A673 (cell line): ENCODE results near the gene BAIAP2. TPM values are rescaled to one million over a fixed set of nuclear protein-coding genes. Genes with fewer than 3 reads are reported as not detected.

Source experiments
- BruUV-seq: library from RNA; stranded (reverse); fragments of 400-500 nt; replicated peaks from 2 replicates; lab custom pipeline; 2021; lab: Mats Ljungman, UMichigan
- CTCF ChIA-PET: fragments of 300-600 bp; sonication (Branson Sonifier 250); formaldehyde crosslinking; loops from one replicate; lab custom pipeline; 2022; ENCODE audit warnings: antibody characterized with exemption; lab: Charles Lee
- POLR2A ChIA-PET: fragments of 300-600 bp; sonication (Branson Sonifier 250); formaldehyde crosslinking; loops from one replicate; lab custom pipeline; 2022; ENCODE audit warnings: antibody characterized with exemption; ENCODE audit not compliant: low non-redundant PET; lab: Charles Lee
- DNase-seq: peaks from one replicate; pipeline ENCODE4 v3.0.0-alpha.2; 2015; ENCODE audit warnings: low spot score
- H3K27ac ChIP-seq: fragments of 200-600 bp; sonication (generic); 2 replicates; pipeline ENCODE4 v1.5.1; 2016; ENCODE audit warnings: mixed run types, low read depth, mild to moderate bottlenecking, mixed read lengths, antibody characterized with exemption, low read length; ENCODE audit not compliant: poor library complexity, severe bottlenecking
- H3K27me3 ChIP-seq: fragments of 200-600 bp; sonication (generic); replicated peaks from 2 replicates; pipeline ENCODE4 v1.6.1; 2017; ENCODE audit warnings: mixed run types, low read depth, mild to moderate bottlenecking, mixed read lengths, antibody characterized with exemption, low read length; ENCODE audit not compliant: insufficient read depth, poor library complexity
- H3K36me3 ChIP-seq: fragments of 200-600 bp; sonication (generic); 2 replicates; pipeline ENCODE4 v1.6.1; 2016; ENCODE audit warnings: mixed run types, mild to moderate bottlenecking, mixed read lengths, antibody characterized with exemption, low read length; ENCODE audit not compliant: insufficient read depth, poor library complexity, severe bottlenecking
- H3K4me1 ChIP-seq: fragments of 200-600 bp; sonication (generic); 2 replicates; pipeline ENCODE4 v1.6.1; 2017; ENCODE audit warnings: mixed run types, mild to moderate bottlenecking, mixed read lengths, antibody characterized with exemption, low read length; ENCODE audit not compliant: insufficient read depth, poor library complexity, severe bottlenecking
- H3K4me3 ChIP-seq: fragments of 200-600 bp; sonication (generic); 2 replicates; pipeline ENCODE4 v1.5.1; 2016; ENCODE audit warnings: low read depth, mixed run types, mild to moderate bottlenecking, mixed read lengths, low read length; ENCODE audit not compliant: poor library complexity, severe bottlenecking
- H3K9me3 ChIP-seq: fragments of 200-600 bp; sonication (generic); 2 replicates; pipeline ENCODE4 v1.6.1; 2016; ENCODE audit warnings: mixed run types, low read depth, mild to moderate bottlenecking, mixed read lengths, antibody characterized with exemption, low read length; ENCODE audit not compliant: poor library complexity, severe bottlenecking
- EZH2 ChIP-seq: fragments of 200-600 bp; sonication (generic); IDR thresholded peaks from 2 replicates; pipeline ENCODE4 v1.6.1; 2017; ENCODE audit warnings: borderline replicate concordance, low read depth, mild to moderate bottlenecking, mixed read lengths, antibody characterized with exemption, low read length; ENCODE audit not compliant: poor library complexity, severe bottlenecking
- intact Hi-C: fragments of 100-400 bp; cut with micrococcal nuclease; formaldehyde crosslinking; loops from one replicate; pipeline ENCODE4 v1.10.0; 2022; ENCODE audit not compliant: unreplicated experiment
- total RNA-seq: library from RNA; stranded (reverse); gene quantifications from 2 replicates; pipeline ENCODE4 v1.2.3, GENCODE V29; 2021
- TF ChIP-seq, protein P1 (sequence below): fragments of 300-800, 200-600 bp; sonication (generic); conservative IDR thresholded peaks from 2 replicates; pipeline ENCODE4 v1.5.1; 2017; ENCODE audit warnings: low read depth, mild to moderate bottlenecking, antibody characterized with exemption, low read length, moderate library complexity, mixed read lengths

BAIAP2 gene
- total RNA-seq, 1 experiment from 2014 or later: 51.6 TPM

- Histone ChIP-seq H3K4me1 (peaks cover 10% of the 10 kb centered on the region), H3K4me3 (no peak overlapping the region), H3K9me3 (no peaks in the 10 kb centered on the region), H3K36me3 (no peaks in the 10 kb centered on the region), H3K27me3 (no peaks in the 10 kb centered on the region), H3K27ac (no peak overlapping the region)
- CTCF ChIA-PET: no interaction called here
- POLR2A ChIA-PET: no interaction called here
- no TSS peak for BruUV-seq
- TF ChIP-seq, protein P1, sequence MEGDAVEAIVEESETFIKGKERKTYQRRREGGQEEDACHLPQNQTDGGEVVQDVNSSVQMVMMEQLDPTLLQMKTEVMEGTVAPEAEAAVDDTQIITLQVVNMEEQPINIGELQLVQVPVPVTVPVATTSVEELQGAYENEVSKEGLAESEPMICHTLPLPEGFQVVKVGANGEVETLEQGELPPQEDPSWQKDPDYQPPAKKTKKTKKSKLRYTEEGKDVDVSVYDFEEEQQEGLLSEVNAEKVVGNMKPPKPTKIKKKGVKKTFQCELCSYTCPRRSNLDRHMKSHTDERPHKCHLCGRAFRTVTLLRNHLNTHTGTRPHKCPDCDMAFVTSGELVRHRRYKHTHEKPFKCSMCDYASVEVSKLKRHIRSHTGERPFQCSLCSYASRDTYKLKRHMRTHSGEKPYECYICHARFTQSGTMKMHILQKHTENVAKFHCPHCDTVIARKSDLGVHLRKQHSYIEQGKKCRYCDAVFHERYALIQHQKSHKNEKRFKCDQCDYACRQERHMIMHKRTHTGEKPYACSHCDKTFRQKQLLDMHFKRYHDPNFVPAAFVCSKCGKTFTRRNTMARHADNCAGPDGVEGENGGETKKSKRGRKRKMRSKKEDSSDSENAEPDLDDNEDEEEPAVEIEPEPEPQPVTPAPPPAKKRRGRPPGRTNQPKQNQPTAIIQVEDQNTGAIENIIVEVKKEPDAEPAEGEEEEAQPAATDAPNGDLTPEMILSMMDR: no peak
- no peak for TF ChIP-seq EZH2
- intact Hi-C loops: no loop called here
- DNase-seq: no peak
Measured at GRCh38 chr17:81163051-81163695, 128.2 kb downstream of the BAIAP2 start.

GRCh38 chr17:81163703-81164370 is 128.9 kb downstream of the BAIAP2 start:
- intact Hi-C loops: no loop called here
- TF ChIP-seq, protein P1: no peak
- TF ChIP-seq EZH2: no peak
- no peaks in the 10 kb centered on the region for H3K36me3 ChIP-seq
- no peaks in the 10 kb centered on the region for H3K9me3 ChIP-seq
- H3K4me1 ChIP-seq: peaks cover 10% of the 10 kb centered on the region
- no peak overlapping the region for H3K27ac ChIP-seq
- H3K4me3 ChIP-seq: no peak overlapping the region
- ChIA-PET CTCF (no interaction called here), POLR2A (no interaction called here)
- H3K27me3 ChIP-seq: no peaks in the 10 kb centered on the region
- BruUV-seq: no TSS peak
- no peak for DNase-seq

DNA sequence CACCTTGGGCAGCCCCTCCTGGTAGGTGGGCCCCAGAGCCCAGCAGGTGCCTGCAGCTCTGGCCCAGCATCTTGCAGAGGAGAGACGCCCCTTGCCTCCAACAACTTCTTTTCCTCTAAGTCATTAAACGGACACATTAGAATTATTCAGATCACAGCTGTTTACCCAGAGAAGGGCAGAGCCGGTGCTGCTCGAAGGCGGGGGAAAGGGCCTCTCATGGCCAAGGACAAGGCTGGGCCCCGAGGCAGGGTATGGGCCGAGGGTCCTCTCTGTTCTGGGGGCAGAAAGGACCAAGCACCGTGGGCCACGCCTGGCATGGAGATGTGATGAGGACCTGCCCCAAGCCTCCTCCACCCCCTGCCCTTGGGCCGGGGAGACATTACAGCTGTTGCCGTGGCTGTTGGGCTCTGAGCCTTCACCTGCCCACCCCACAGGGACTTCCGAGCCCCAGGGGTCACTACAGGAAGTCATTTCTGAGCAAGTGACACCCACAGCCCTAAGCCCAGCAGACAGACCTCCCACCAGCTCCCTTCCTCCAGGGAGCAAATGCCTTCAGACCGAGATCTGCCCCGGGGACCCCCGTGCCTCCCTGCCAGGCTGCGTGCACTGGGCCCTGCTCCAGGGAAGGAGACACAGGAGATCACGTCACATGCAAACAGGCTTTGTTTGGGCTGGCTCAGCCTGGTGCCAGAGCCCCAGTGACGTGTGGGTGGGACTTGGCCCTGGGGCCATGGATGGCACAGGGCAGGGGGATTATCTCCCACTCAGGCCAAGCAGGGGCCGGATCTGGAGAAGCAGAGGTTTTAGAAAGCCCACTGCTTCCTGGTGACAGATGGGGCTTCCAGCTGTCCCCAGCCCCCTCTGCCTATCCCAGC is 129.7 kb downstream of the BAIAP2 start:
- BruUV-seq: no TSS peak
- no peak for DNase-seq
- H3K27me3 ChIP-seq: no peaks in the 10 kb centered on the region
- H3K36me3 ChIP-seq: no peaks in the 10 kb centered on the region
- intact Hi-C loops: no loop called here
- no peaks in the 10 kb centered on the region for H3K9me3 ChIP-seq
- CTCF ChIA-PET: no interaction called here
- no peak overlapping the region for H3K27ac ChIP-seq
- POLR2A ChIA-PET: no interaction called here
- H3K4me3 ChIP-seq: no peak overlapping the region
- TF ChIP-seq, protein P1: no peak
- no peak for TF ChIP-seq EZH2
- peaks cover 10% of the 10 kb centered on the region for H3K4me1 ChIP-seq
